HUES64 (cell line): Measurements from ENCODE around the gene DNAL4.

Source experiments
- H3K27ac ChIP-seq: 2 replicates; pipeline ENCODE4 v1.7.0; 2013; ENCODE audit warnings: low read depth, low read length, inconsistent platforms
- H3K27me3 ChIP-seq: 2 replicates; pipeline ENCODE4 v1.6.1; 2013; ENCODE audit warnings: mild to moderate bottlenecking, low read length; ENCODE audit not compliant: insufficient read depth
- H3K36me3 ChIP-seq: 2 replicates; pipeline ENCODE4 v1.6.1; 2013; ENCODE audit warnings: mild to moderate bottlenecking, low read length; ENCODE audit not compliant: insufficient read depth
- H3K4me1 ChIP-seq: 2 replicates; pipeline ENCODE4 v1.6.1; 2013; ENCODE audit warnings: mild to moderate bottlenecking, low read length, moderate library complexity; ENCODE audit not compliant: insufficient read depth
- H3K4me3 ChIP-seq: 2 replicates; pipeline ENCODE4 v1.5.1; 2013; ENCODE audit warnings: mild to moderate bottlenecking, low read length, moderate library complexity
- H3K9ac ChIP-seq: 2 replicates; pipeline ENCODE4 v1.6.1; 2013; ENCODE audit warnings: mild to moderate bottlenecking, low read depth, low read length
- H3K9me3 ChIP-seq: 2 replicates; pipeline ENCODE4 v1.6.1; 2013; ENCODE audit warnings: low read depth, low read length; ENCODE audit not compliant: insufficient read depth
- WGBS: fragments of 150-250, 120-280 bp; methylation state at CpG from one replicate; pipeline ENCODE4 v1.1.7; 2013; ENCODE audit warnings: missing lambda C conversion rate; 5-methylcytosine and 5-hydroxymethylcytosine counted together

DNAL4 gene

DNA sequence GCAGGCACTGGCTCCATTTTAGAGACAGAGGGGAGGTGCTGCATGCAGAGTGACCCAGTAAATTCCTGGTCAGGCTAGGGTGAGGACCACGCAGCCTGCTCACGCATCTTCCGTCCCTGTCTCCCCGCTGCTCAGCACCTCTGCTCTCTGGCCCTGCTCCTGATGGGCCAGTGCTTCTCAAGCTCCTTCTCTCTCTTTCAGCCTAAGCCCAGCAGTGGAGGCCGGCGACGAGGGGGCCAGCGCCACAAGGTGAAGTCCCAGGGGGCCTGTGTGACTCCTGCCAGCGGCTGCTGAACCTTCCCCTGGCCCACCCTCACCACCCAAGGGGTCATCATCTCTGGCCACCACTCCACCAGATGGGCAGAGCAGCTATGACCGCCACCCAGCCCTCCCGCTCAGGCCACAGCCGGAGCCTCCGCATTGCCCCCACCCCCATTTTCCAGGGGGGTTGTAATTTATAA, 63.5 kb downstream of the DNAL4 start:
- no peaks in the 10 kb centered on the region for H3K4me1 ChIP-seq
- H3K27me3 ChIP-seq = no peaks in the 10 kb centered on the region
- H3K36me3 ChIP-seq = peaks cover 71% of the 10 kb centered on the region
- no peak overlapping the region for H3K4me3 ChIP-seq
- WGBS = 97% methylated on average over 13 of the region's 13 CpGs
- no peak overlapping the region for H3K9ac ChIP-seq
- H3K9me3 ChIP-seq = no peaks in the 10 kb centered on the region
- H3K27ac ChIP-seq = no peak overlapping the region

GRCh38 chr22:38729946-38730345, 64.0 kb downstream of the DNAL4 start:
- H3K9ac ChIP-seq = no peak overlapping the region
- no peaks in the 10 kb centered on the region for H3K9me3 ChIP-seq
- peaks cover 76% of the 10 kb centered on the region for H3K36me3 ChIP-seq
- no peak overlapping the region for H3K4me3 ChIP-seq
- WGBS = 93% methylated on average over 6 of the region's 6 CpGs
- H3K27ac ChIP-seq = no peak overlapping the region
- H3K27me3 ChIP-seq = no peaks in the 10 kb centered on the region
- no peaks in the 10 kb centered on the region for H3K4me1 ChIP-seq

DNA sequence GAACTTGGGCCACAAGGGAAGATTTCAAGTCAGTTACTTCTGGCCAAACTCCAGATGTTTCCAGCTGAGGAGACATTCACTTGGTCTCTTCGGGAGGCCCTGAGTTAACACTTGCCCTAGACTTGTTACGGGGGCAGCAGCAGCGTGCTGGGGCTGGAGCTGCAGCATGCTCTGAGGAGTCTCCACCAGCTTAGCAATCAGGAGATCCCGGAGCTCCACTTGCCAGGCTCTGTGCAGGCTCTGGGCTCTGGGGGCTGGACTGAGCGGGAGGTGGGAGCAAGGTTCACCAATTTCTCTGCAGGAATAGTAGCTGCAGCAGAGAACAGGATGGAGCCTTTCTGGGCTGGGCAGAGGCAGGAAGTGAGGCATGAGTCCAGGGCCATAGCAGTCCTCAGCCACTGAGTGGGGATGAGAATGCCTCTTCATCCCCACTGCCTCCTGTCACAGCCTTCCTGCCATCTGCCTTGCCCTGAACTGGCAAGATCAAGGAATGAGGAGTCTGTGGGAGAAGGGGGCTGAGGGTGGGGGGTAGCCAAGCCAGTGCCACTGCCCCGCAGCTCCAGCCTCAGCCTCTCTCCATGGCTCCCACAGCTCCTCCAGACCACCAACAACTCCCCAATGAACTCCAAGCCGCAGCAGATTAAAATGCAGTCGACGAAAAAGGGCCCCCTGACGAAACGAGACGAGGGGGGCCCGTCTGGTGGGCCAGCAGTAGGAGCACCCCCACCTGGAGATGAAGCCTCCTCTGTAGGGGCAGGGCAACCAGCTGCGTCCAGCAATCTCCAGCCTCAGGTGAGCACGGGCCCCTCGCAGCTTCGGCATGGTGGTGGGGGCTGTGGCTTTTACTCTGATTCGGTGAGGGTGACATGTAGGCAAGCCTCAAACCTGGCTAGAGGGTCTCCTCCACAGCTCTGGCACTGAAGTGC, 64.8 kb downstream of the DNAL4 start:
- Histone ChIP-seq H3K4me3 (no peak overlapping the region), H3K36me3 (peaks cover 79% of the 10 kb centered on the region), H3K27ac (no peak overlapping the region), H3K9ac (no peak overlapping the region), H3K4me1 (no peaks in the 10 kb centered on the region), H3K9me3 (no peaks in the 10 kb centered on the region), H3K27me3 (no peaks in the 10 kb centered on the region)
- 96% methylated on average over 18 of the region's 18 CpGs for WGBS
